GM18526 (cell line): ENCODE measurements around the gene DIS3L.

Experiments used
- POLR2A ChIP-seq: IDR thresholded peaks from 3 replicates; pipeline ENCODE4 v1.6.1; 2011; ENCODE audit not compliant: insufficient read length; ENCODE audit errors: extremely low read depth

Gene DIS3L

GRCh38 chr15:66269326-66270090 lies 23.9 kb upstream of the DIS3L start:
- no peak for TF ChIP-seq POLR2A

DNA sequence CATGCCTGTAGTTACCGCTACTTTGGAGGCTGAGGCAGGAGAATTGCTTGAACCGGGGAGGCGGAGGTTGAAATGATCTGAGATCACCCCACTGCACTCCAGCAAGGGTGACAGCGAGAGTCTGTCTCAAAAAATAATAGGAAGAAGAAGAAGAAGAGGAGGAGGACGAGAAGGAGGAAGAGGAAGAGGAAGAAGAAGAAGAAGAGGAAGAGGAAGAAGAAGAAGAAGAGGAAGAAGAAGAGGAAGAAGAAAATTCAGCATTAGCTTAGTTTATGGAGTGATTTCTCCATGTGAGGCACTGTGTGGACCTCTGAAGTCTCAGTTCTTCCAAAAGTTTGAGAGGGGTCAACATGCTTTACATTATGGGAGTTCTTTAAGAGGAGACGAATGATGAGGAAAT lies 22.4 kb upstream of the DIS3L start:
- no peak for TF ChIP-seq POLR2A

- no peak for TF ChIP-seq POLR2A
These were observed 18.0 kb upstream of the DIS3L start for GRCh38 chr15:66275352-66275751.

- no peak for TF ChIP-seq POLR2A
These were observed 16.8 kb upstream of the DIS3L start for GRCh38 chr15:66276546-66276945.

GRCh38 chr15:66278056-66278455 lies 15.3 kb upstream of the DIS3L start:
- TF ChIP-seq POLR2A: no peak

- no peak for TF ChIP-seq POLR2A
These were observed 14.7 kb upstream of the DIS3L start for GRCh38 chr15:66278671-66279070.

DNA sequence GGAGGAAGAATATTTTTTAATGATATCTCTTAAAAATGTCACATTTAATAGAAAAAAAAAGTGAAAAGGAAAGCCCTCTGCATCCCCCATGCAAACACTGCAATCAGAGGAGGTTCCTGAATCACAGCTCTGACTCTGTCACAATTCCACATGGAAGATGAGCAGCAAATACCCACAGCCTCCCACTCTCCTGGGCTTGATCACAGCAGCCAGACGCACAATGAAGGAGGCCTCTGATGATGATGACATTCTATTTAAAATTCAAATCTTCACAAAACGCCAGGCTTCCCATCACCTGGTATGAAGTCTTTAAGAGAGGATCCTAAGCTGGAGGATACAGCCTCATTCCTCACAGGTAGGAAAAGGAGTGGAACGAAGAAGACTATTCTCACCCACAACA lies 9.1 kb upstream of the DIS3L start:
- TF ChIP-seq POLR2A: no peak

DNA sequence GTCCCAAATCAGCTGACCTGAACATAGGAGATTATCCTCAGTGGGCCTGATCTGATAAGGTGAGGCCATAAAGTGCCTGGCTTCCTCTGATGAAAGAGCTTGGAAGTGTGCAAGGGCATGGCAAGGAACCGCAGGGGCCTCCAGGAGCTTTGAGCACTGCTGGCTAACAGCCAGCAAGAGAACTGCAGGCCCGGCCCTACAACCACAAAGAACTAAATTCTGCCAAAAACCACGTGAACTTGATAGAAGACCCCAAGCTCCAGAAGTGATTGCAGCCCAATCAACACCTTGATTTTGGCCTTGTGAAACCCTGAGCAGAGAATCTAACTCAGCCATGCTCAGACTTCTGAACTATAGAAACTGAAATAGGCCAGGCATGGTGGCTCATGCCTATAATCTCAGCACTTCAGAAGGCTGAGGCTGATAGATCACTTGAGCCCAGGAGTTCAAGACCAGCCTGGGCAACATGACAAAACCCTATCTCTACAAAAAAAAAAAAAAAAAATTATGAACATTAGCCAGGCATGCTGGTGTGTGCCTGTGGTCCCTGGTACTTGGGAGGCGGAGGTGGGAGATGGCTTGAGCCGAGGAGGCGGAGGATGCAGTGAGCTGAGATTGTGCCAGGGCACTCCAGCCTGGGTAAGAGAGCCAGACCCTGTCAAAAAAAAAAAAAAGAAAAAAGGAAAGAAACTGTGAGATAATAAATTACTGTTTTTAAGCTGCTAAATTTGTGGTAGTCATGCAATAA lies 7.7 kb upstream of the DIS3L start:
- TF ChIP-seq POLR2A: no peak

DNA sequence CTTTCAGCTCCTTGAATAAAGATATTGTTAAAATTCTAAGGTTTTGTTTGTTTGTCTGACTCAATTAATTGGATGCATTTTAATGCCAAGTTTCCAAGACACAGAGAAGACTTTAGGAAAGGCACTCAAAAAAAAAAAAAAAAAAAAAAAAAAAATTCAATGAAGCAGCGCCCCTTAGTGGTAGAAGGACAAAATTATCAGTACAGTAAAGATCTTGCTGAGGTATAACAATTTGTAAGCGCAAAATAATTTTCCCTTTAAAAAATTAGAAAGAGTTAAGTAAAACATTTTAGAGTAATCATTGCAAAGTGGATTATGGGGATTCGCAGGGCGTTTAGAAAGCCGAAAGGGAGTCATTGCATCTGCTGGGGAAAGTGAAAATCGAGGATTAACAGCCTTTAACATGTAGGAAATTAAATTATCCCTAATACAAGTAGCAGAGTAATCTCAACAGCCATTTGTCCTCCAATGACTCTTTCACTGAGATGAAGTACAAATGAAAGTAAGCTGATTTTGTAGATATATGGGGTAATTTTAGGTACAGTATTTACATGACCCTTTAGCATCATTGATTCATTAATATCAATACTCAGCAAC lies 5.8 kb upstream of the DIS3L start:
- TF ChIP-seq POLR2A: no peak

DNA sequence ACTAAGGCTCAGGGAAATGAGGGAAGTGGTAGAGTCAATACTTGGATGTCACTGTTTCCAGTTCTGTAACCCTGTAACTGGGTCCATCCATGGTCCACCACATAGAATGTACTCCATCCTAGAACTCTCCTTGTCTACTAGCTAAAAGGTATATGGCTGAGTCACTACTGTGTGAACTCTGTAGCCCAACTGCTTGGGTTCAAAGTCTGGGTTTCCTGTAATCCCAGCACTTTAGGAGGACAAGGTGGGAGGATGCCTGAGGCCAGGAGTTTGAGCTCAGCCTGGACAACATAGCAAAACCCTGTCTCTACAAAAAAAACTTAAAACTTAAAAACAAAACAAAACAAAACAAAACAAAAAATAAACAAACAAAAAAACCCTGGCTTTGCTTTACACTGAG lies 5.3 kb upstream of the DIS3L start:
- no peak for TF ChIP-seq POLR2A

DNA sequence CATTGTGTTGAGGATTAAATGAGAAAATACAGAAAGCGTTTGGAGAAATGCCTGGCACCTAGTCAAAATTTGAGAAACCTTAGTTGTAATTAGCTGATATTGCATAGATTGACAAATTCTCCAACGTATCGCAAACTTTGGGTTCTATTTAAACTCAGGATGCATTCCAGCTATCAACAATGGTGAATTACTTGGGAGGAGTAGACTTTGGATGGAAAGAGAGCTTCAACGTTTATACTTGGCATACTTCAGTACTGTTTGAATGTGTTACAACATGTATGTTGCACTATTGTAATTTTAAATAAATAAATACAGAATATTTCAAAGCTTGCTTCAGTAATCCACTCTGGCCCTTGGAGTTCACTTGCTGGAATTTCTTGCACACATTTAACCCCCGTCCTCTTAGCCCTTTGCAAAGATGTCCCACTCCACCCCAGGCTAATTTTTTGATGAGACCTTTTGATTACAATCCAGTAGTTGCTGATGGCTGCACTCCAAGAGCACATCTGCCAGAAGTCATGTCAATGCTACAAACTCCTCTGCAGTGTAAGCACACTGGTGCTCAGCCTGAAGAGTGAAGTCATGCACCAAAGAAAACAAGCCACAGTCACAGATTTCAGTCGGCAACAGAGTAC lies 4.7 kb upstream of the DIS3L start:
- TF ChIP-seq POLR2A: no peak

DNA sequence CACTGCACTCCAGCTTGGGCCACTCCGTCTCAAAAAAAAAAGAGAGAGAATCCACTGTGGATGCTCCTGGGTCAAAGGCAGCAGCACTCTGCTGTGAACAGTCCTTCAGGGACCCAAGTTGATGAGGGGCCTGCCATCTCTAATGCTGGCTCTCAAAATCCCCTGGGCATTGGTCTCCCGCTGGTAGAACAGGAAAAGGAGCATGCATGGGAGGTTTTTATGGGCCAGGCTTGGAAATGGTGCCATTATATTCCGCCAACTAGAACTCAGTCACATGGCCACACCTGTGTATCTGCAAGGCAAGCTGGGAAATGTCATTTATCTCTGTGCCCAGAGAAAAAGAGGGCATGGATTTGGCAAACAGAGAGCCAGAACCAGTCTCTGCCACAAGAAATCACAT lies 3.4 kb upstream of the DIS3L start:
- TF ChIP-seq POLR2A: no peak

- no peak for TF ChIP-seq POLR2A
These were observed 2.9 kb upstream of the DIS3L start for GRCh38 chr15:66290518-66290917.

DNA sequence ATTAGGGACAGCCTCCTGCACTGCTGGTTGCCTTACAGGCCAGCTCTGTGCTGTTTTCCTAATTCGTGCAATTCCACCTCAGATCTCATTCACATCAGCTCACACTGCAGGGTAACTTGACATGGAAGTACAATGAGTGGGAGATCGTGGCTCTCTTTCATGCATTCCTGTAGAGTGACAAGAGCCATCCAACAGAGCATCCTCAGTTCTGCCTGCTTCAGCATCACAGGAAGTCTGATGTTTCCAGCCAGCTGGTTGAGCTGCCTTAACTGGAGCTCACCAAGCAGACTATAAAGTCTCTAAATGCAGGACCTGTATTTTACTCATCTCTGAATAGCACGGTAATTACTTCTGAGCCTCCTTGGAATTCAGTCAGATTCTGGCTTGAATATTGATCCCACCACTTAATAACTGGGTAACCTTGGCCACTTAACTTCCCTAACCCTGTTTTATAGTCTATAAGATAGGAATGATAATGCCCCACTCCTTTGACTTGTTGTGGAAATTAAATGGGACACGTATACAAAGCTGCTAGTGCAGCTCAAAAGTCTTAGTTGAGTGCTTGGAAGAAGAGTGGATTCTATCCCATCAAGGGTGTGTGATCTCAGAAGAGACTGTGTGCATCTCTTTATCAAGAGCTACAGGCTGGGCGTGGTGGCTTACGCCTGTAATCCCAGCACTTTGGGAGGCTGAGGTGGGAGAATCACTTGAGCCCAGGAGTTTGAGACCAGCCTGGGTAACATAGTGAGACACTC lies 1.4 kb upstream of the DIS3L start:
- TF ChIP-seq POLR2A: no peak
